ENCODE results near the gene ZNF534.

ZNF534 gene

DNA sequence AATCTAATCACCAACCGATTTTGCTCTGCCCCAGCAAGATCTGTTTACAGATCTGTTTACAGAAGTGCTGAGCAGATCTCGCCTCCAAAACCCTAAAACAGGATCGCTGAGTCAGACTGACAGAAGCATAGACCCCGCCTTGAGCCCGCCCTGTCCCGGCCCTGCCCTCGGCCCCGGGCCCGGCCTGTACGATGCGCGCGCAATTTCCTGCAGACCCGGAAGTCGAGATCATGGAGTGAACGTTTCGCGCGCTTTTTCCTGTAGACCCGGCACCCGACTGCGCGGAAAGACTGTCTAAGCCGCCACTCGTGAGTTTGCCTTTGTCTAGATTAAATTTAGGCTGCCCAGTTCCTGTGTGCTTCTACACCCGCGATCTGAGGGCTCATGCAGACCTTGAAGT lies at the start of gene ZNF534:
ZNF534 (plus strand) TSS at position 212 of the 400 bp plus-strand sequence. CDS start 2,327 bp downstream, outside the sequence.
- Mint-ChIP-seq H3K4me1 (no peaks in the 10 kb centered on the region), H3K36me3 (ENCODE audit: low read depth) (no peaks in the 10 kb centered on the region), H3K27ac (no peak within 1 kb of the TSS), H3K9me3 (peaks cover 49% of the 10 kb centered on the region), H3K4me3 (no peak within 1 kb of the TSS), H3K27me3 (ENCODE audit: low read depth) (no peaks in the 10 kb centered on the region)
- TF ChIP-seq, protein P1, sequence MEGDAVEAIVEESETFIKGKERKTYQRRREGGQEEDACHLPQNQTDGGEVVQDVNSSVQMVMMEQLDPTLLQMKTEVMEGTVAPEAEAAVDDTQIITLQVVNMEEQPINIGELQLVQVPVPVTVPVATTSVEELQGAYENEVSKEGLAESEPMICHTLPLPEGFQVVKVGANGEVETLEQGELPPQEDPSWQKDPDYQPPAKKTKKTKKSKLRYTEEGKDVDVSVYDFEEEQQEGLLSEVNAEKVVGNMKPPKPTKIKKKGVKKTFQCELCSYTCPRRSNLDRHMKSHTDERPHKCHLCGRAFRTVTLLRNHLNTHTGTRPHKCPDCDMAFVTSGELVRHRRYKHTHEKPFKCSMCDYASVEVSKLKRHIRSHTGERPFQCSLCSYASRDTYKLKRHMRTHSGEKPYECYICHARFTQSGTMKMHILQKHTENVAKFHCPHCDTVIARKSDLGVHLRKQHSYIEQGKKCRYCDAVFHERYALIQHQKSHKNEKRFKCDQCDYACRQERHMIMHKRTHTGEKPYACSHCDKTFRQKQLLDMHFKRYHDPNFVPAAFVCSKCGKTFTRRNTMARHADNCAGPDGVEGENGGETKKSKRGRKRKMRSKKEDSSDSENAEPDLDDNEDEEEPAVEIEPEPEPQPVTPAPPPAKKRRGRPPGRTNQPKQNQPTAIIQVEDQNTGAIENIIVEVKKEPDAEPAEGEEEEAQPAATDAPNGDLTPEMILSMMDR (IDR thresholded peaks at IDR 0.05; ENCODE audit: unreplicated experiment in 3 of 3) = no peak

- TF ChIP-seq, protein P1 (IDR thresholded peaks at IDR 0.05; ENCODE audit: unreplicated experiment in 3 of 3) = no peak
- peaks cover 50% of the 10 kb centered on the region for H3K9me3 Mint-ChIP-seq
- H3K36me3 Mint-ChIP-seq (ENCODE audit: low read depth) = peaks cover 60% of the 10 kb centered on the region
These were observed 37.8 kb upstream of the ZNF534 start for GRCh38 chr19:52391135-52391534.

DNA sequence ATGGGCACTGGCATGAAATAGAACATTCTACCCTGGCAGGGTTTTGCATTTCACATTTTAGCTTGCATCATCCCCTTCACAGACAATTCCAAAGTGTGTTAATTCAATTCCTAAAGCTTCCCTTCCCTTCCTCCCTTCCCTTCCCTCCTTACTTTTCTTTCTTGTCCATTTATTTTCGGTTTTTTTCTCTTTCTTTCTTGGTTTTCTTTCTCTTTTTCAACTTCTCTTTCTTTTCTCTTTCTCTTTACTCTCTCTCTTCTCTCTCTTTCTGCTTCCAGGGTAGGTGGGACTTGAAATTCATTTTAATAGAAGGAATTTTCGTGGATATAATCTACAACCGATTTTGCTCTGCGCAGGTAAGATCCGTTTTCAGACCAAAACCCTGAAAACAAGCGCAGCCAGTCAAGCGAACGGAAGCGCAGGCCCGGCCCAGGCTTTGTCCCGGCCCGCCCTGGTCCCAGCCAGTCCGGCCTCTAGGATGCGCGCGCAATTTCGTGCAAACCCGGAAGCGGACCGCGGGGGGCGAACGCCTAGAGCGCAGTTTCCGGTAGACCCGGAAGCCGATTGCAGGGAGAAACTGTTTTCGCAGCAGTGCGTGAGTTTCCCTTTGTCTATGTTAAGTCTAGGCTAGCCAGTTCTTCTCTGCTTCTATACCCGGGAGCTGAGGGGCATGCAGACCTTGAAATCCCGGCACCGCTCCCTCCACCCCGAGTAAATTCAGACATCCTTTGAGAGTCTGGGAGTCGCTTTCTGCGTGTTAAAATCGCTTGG lies 31.5 kb upstream of the ZNF534 start, which contains the start of gene ZNF528:
ZNF528 (plus strand) TSS at position 540 of the 771 bp plus-strand sequence. CDS start 4,165 bp downstream, outside the sequence.
- Mint-ChIP-seq H3K4me1 (no peaks in the 10 kb centered on the region), H3K27ac (no peak within 1 kb of the TSS), H3K4me3 (peak within 1 kb of the TSS in 1 of 3 experiments; percentile 40), H3K27me3 (ENCODE audit: low read depth) (no peaks in the 10 kb centered on the region), H3K36me3 (ENCODE audit: low read depth) (peaks cover 24% of the 10 kb centered on the region), H3K9me3 (peaks cover 31% of the 10 kb centered on the region)
- TF ChIP-seq, protein P1 (IDR thresholded peaks at IDR 0.05; ENCODE audit: unreplicated experiment in 3 of 3) = no peak

More at GRCh38 chr19:52391135-52391534, 37.8 kb upstream of the ZNF534 start:
- Mint-ChIP-seq H3K27me3 (ENCODE audit: low read depth) (peaks cover 3% of the 10 kb centered on the region), H3K27ac (no peak overlapping the region), H3K4me3 (no peak overlapping the region), H3K4me1 (no peaks in the 10 kb centered on the region)

GRCh38 chr19:52398081-52398441 lies 30.9 kb upstream of the ZNF534 start:
- Mint-ChIP-seq H3K4me3 (peak overlapping the region in 1 of 3 experiments; percentile 40), H3K4me1 (no peaks in the 10 kb centered on the region), H3K9me3 (peaks cover 31% of the 10 kb centered on the region), H3K27me3 (ENCODE audit: low read depth) (no peaks in the 10 kb centered on the region), H3K27ac (no peak overlapping the region), H3K36me3 (ENCODE audit: low read depth) (peaks cover 25% of the 10 kb centered on the region)
- TF ChIP-seq, protein P1 (IDR thresholded peaks at IDR 0.05; ENCODE audit: unreplicated experiment in 3 of 3) = no peak

DNA sequence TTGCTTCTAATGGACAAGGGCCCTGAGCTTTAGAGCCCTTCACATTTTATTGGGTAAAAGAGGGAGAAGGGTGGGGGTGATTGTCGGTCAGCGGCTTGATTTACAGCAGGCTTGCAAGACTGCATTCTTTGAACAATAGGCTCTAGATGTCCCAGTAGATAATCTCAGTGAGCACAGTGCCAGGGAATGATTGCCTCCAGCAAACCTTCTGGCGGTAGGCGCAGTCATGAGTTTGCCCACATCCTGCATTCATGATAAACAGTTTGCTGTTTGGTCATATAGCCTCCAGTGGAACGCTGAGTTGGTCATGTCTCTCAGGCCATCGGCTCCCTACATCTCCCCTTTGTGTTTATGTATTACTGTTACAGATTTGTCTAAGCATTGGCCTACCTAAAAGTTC lies 18.7 kb upstream of the ZNF534 start:
- H3K4me1 Mint-ChIP-seq = no peaks in the 10 kb centered on the region
- H3K27ac Mint-ChIP-seq = no peak overlapping the region
- no peak overlapping the region for H3K4me3 Mint-ChIP-seq
- TF ChIP-seq, protein P1 (IDR thresholded peaks at IDR 0.05; ENCODE audit: unreplicated experiment in 3 of 3) = no peak
- no peaks in the 10 kb centered on the region for H3K27me3 Mint-ChIP-seq (ENCODE audit: low read depth)
- peaks cover 29% of the 10 kb centered on the region for H3K36me3 Mint-ChIP-seq (ENCODE audit: low read depth)
- peaks cover 29% of the 10 kb centered on the region for H3K9me3 Mint-ChIP-seq

- Mint-ChIP-seq H3K9me3 (peaks cover 53% of the 10 kb centered on the region), H3K27me3 (ENCODE audit: low read depth) (no peaks in the 10 kb centered on the region), H3K4me3 (no peak overlapping the region), H3K4me1 (no peaks in the 10 kb centered on the region), H3K27ac (no peak overlapping the region), H3K36me3 (ENCODE audit: low read depth) (peaks cover 4% of the 10 kb centered on the region)
- TF ChIP-seq, protein P1 (IDR thresholded peaks at IDR 0.05; ENCODE audit: unreplicated experiment in 3 of 3) = no peak
These were observed 13.2 kb upstream of the ZNF534 start for GRCh38 chr19:52415711-52416110.
